Neural cell (in vitro differentiated cells): ENCODE measurements around the gene PIGK. TPM values are rescaled to one million over a fixed set of nuclear protein-coding genes. Genes with fewer than 3 reads are reported as not detected.

Source experiments
- H2AFZ ChIP-seq: fragments of 200-600, 300-800 bp; sonication (generic), shearing (Covaris generic); 2 replicates; pipeline ENCODE4 v1.6.0; 2014; ENCODE audit warnings: low read depth, mild to moderate bottlenecking, antibody characterized with exemption, low read length, moderate library complexity
- H3F3A ChIP-seq: fragments of 200-600 bp; shearing (Covaris generic); 2 replicates; pipeline ENCODE4 v1.6.1; 2016; ENCODE audit warnings: mild to moderate bottlenecking, moderate library complexity, mixed read lengths, antibody characterized with exemption, low read length; ENCODE audit not compliant: insufficient read depth, poor library complexity, severe bottlenecking
- H3K27ac ChIP-seq: fragments of 200-600, 300-800 bp; sonication (generic), shearing (Covaris generic); 2 replicates; pipeline ENCODE4 v1.5.1; 2014; ENCODE audit warnings: mild to moderate bottlenecking, low read length, moderate library complexity
- H3K27me3 ChIP-seq: fragments of 300-800, 200-600 bp; sonication (generic), shearing (Covaris generic); 2 replicates; pipeline ENCODE4 v1.6.0; 2014; ENCODE audit warnings: mild to moderate bottlenecking, low read depth, low read length, moderate library complexity; ENCODE audit not compliant: insufficient read depth
- H3K36me3 ChIP-seq: fragments of 300-800, 200-600 bp; sonication (generic), shearing (Covaris generic); 2 replicates; pipeline ENCODE4 v1.5.1; 2014; ENCODE audit warnings: mild to moderate bottlenecking, antibody characterized with exemption, low read length, moderate library complexity; ENCODE audit not compliant: insufficient read depth
- H3K4me2 ChIP-seq: fragments of 300-800, 200-600 bp; sonication (generic), shearing (Covaris generic); 2 replicates; pipeline ENCODE4 v1.6.0; 2014; ENCODE audit warnings: mild to moderate bottlenecking, low read length
- H3K4me3 ChIP-seq: fragments of 300-800, 200-600 bp; sonication (generic), shearing (Covaris generic); 2 replicates; pipeline ENCODE4 v1.5.1; 2014; ENCODE audit warnings: mild to moderate bottlenecking, low read length, moderate library complexity
- H3K79me2 ChIP-seq: fragments of 200-600 bp; shearing (Covaris generic); replicated peaks from 2 replicates; pipeline ENCODE4 v1.6.0; 2014; ENCODE audit warnings: mild to moderate bottlenecking, low read length, moderate library complexity; ENCODE audit not compliant: insufficient read depth
- H3K9ac ChIP-seq: fragments of 300-800, 200-600 bp; sonication (generic), shearing (Covaris generic); 2 replicates; pipeline ENCODE4 v1.6.1; 2016; ENCODE audit warnings: mild to moderate bottlenecking, low read length, mixed read lengths
- H3K9me2 ChIP-seq: fragments of 200-600 bp; shearing (Covaris generic); 2 replicates; pipeline ENCODE4 v1.6.1; 2016; ENCODE audit warnings: mild to moderate bottlenecking, low read length, mixed read lengths; ENCODE audit not compliant: insufficient read depth
- H3K9me3 ChIP-seq: fragments of 200-600, 300-800 bp; sonication (generic), shearing (Covaris generic); 2 replicates; pipeline ENCODE4 v1.6.1; 2016; ENCODE audit warnings: mild to moderate bottlenecking, mixed run types, low read length, moderate library complexity, mixed read lengths
- H4K20me1 ChIP-seq: fragments of 200-600 bp; shearing (Covaris generic); 2 replicates; pipeline ENCODE4 v1.6.1; 2016; ENCODE audit warnings: mild to moderate bottlenecking, mixed run types; ENCODE audit not compliant: insufficient read depth
- EP300 ChIP-seq: fragments of 450-650 bp; conservative IDR thresholded peaks from 2 replicates; pipeline ENCODE4 v1.6.1; 2014; ENCODE audit warnings: antibody characterized with exemption, mild to moderate bottlenecking, moderate library complexity; ENCODE audit not compliant: poor library complexity, severe bottlenecking
- EZH2 ChIP-seq: fragments of 200-600, 300-800 bp; shearing (Covaris generic), sonication (generic); IDR thresholded peaks from 2 replicates; pipeline ENCODE4 v1.6.1; 2014; ENCODE audit warnings: antibody characterized with exemption, low read length, borderline replicate concordance, mild to moderate bottlenecking; ENCODE audit not compliant: insufficient read depth, poor library complexity, severe bottlenecking
- MXI1 ChIP-seq: fragments of 450-650 bp; conservative IDR thresholded peaks from 2 replicates; pipeline ENCODE4 v1.6.1; 2014; ENCODE audit warnings: antibody characterized with exemption, mild to moderate bottlenecking; ENCODE audit not compliant: poor library complexity, severe bottlenecking
- POLR2AphosphoS5 ChIP-seq: IDR thresholded peaks from 2 replicates; pipeline ENCODE4 v1.6.1; 2012
- RAD21 ChIP-seq: fragments of 450-650 bp; conservative IDR thresholded peaks from 2 replicates; pipeline ENCODE4 v1.6.1; 2014; ENCODE audit warnings: antibody characterized with exemption, mild to moderate bottlenecking, moderate library complexity
- SMC3 ChIP-seq: fragments of 450-650 bp; conservative IDR thresholded peaks from 2 replicates; pipeline ENCODE4 v1.6.1; 2014; ENCODE audit warnings: antibody characterized with exemption, mild to moderate bottlenecking, moderate library complexity; ENCODE audit not compliant: poor library complexity
- TAF1 ChIP-seq: IDR thresholded peaks from 2 replicates; pipeline ENCODE4 v1.6.1; 2012; ENCODE audit warnings: low read depth
- polyA plus RNA-seq: library from polyadenylated mRNA; depleted of rRNA; stranded (reverse); fragments of >200 nt; gene quantifications from 2 replicates; pipeline ENCODE4 v1.2.3, GENCODE V29; 2014
- TF ChIP-seq, protein P1 (sequence below): IDR thresholded peaks from 2 replicates; pipeline ENCODE4 v1.6.1; 2012; ENCODE audit warnings: borderline replicate concordance
- TF ChIP-seq, protein P2 (sequence below): fragments of 450-650 bp; IDR thresholded peaks from 2 replicates; pipeline ENCODE4 v1.5.1; 2014; ENCODE audit warnings: antibody characterized with exemption, mild to moderate bottlenecking, moderate library complexity; ENCODE audit not compliant: poor library complexity, severe bottlenecking

Gene PIGK
- polyA plus RNA-seq, 1 donor from 2014 or later, result 24.3 TPM

DNA sequence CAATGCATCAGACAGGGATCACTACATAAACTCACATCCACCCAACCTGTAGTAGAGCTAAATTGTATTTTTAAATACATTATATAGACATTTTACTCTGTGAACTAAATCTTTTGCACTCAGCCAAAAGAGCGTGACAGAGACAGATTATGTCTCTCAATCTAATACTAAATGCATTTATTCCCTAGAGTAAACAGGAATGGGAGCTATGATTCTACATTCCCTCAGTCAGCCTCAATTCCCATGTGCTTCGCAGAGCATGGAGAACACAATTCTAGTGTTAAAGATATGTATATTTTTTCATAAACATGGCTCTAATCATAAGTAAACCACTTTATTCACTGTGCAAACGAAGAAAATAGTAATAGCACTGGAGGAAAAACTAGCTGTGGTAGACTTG, 16.5 kb downstream of the PIGK start:
- no peaks in the 10 kb centered on the region for H3K36me3 ChIP-seq
- no peaks in the 10 kb centered on the region for H4K20me1 ChIP-seq
- no peak for TF ChIP-seq EP300
- TF ChIP-seq, protein P1, sequence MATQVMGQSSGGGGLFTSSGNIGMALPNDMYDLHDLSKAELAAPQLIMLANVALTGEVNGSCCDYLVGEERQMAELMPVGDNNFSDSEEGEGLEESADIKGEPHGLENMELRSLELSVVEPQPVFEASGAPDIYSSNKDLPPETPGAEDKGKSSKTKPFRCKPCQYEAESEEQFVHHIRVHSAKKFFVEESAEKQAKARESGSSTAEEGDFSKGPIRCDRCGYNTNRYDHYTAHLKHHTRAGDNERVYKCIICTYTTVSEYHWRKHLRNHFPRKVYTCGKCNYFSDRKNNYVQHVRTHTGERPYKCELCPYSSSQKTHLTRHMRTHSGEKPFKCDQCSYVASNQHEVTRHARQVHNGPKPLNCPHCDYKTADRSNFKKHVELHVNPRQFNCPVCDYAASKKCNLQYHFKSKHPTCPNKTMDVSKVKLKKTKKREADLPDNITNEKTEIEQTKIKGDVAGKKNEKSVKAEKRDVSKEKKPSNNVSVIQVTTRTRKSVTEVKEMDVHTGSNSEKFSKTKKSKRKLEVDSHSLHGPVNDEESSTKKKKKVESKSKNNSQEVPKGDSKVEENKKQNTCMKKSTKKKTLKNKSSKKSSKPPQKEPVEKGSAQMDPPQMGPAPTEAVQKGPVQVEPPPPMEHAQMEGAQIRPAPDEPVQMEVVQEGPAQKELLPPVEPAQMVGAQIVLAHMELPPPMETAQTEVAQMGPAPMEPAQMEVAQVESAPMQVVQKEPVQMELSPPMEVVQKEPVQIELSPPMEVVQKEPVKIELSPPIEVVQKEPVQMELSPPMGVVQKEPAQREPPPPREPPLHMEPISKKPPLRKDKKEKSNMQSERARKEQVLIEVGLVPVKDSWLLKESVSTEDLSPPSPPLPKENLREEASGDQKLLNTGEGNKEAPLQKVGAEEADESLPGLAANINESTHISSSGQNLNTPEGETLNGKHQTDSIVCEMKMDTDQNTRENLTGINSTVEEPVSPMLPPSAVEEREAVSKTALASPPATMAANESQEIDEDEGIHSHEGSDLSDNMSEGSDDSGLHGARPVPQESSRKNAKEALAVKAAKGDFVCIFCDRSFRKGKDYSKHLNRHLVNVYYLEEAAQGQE, result no peak
- TF ChIP-seq RAD21, result no peak
- TF ChIP-seq MXI1, result no peak
- no peak for TF ChIP-seq POLR2AphosphoS5
- TF ChIP-seq TAF1, result no peak
- no peak for TF ChIP-seq EZH2
- TF ChIP-seq, protein P2, sequence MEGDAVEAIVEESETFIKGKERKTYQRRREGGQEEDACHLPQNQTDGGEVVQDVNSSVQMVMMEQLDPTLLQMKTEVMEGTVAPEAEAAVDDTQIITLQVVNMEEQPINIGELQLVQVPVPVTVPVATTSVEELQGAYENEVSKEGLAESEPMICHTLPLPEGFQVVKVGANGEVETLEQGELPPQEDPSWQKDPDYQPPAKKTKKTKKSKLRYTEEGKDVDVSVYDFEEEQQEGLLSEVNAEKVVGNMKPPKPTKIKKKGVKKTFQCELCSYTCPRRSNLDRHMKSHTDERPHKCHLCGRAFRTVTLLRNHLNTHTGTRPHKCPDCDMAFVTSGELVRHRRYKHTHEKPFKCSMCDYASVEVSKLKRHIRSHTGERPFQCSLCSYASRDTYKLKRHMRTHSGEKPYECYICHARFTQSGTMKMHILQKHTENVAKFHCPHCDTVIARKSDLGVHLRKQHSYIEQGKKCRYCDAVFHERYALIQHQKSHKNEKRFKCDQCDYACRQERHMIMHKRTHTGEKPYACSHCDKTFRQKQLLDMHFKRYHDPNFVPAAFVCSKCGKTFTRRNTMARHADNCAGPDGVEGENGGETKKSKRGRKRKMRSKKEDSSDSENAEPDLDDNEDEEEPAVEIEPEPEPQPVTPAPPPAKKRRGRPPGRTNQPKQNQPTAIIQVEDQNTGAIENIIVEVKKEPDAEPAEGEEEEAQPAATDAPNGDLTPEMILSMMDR, result no peak
- no peak for TF ChIP-seq SMC3
- H2AFZ ChIP-seq, result no peak overlapping the region
- no peak overlapping the region for H3K9ac ChIP-seq
- no peaks in the 10 kb centered on the region for H3K27me3 ChIP-seq
- no peaks in the 10 kb centered on the region for H3K9me3 ChIP-seq
- no peak overlapping the region for H3K27ac ChIP-seq
- no peak overlapping the region for H3K4me2 ChIP-seq
- no peaks in the 10 kb centered on the region for H3F3A ChIP-seq
- no peaks in the 10 kb centered on the region for H3K9me2 ChIP-seq
- H3K79me2 ChIP-seq, result no peaks in the 10 kb centered on the region
- H3K4me3 ChIP-seq, result no peak overlapping the region

DNA sequence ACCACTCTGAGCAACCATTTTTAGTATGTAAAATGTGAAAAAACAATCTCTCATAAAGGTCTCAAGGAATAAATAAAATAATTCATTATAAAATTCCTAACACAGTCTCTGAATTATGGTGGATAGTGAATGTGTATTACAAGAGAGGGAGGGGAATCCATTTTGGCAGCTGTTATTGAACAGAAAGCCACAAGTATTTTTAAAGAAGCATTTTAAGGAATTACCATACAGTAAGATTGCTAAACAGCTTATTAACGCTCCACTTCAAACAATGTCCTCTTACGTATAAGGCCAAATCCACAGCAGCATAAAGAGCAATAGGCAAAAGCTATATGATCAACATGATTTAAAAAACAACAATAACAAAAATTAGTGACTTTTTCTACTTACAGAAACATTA, 18.4 kb downstream of the PIGK start:
- Histone ChIP-seq H3K36me3 (no peaks in the 10 kb centered on the region), H3K4me2 (no peak overlapping the region), H3K27ac (no peak overlapping the region), H2AFZ (no peak overlapping the region), H3K9me2 (no peaks in the 10 kb centered on the region), H3K9me3 (no peaks in the 10 kb centered on the region), H3K4me3 (no peak overlapping the region), H3F3A (no peaks in the 10 kb centered on the region), H3K79me2 (no peaks in the 10 kb centered on the region), H3K27me3 (no peaks in the 10 kb centered on the region), H4K20me1 (no peaks in the 10 kb centered on the region), H3K9ac (no peak overlapping the region)
- TF ChIP-seq, protein P1, result no peak
- no peak for TF ChIP-seq EP300
- no peak for TF ChIP-seq MXI1
- TF ChIP-seq RAD21, result no peak
- TF ChIP-seq, protein P2, result no peak
- no peak for TF ChIP-seq TAF1
- no peak for TF ChIP-seq POLR2AphosphoS5
- TF ChIP-seq SMC3, result no peak
- no peak for TF ChIP-seq EZH2
